Mesendoderm (in vitro differentiated cells): ENCODE results near the gene GSTT4.
"Not testable (repeated sequence)": the region's sequence is repeated elsewhere in the genome, so short reads cannot be mapped to it uniquely, and the experiment has no call there.

ENCODE experiments used
- DNase-seq: peaks from one replicate; pipeline ENCODE4 v3.0.0; 2013
- H2AK5ac ChIP-seq: 2 replicates; pipeline ENCODE4 v1.6.1; 2013; ENCODE audit warnings: low read length, inconsistent platforms
- H2BK120ac ChIP-seq: 2 replicates; pipeline ENCODE4 v1.6.1; 2013; ENCODE audit warnings: low read depth, mild to moderate bottlenecking, low read length, moderate library complexity, mixed read lengths
- H2BK15ac ChIP-seq: replicated peaks from 2 replicates; pipeline ENCODE4 v1.6.1; 2013; ENCODE audit warnings: low read depth, mild to moderate bottlenecking, moderate library complexity
- H2BK5ac ChIP-seq: 2 replicates; pipeline ENCODE4 v1.6.1; 2013; ENCODE audit warnings: low read length, inconsistent platforms
- H3K18ac ChIP-seq: 2 replicates; pipeline ENCODE4 v1.6.1; 2013; ENCODE audit warnings: mild to moderate bottlenecking, low read length, mixed read lengths
- H3K23ac ChIP-seq: one replicate; pipeline ENCODE4 v1.6.1; 2013; ENCODE audit warnings: low read length
- H3K27ac ChIP-seq: 2 replicates; pipeline ENCODE4 v1.5.1; 2013; ENCODE audit warnings: low read depth, mild to moderate bottlenecking, inconsistent platforms, low read length, moderate library complexity
- H3K27me3 ChIP-seq: 2 replicates; pipeline ENCODE4 v1.6.1; 2013; ENCODE audit warnings: low read length, control low read depth, mild to moderate bottlenecking, inconsistent platforms; ENCODE audit not compliant: insufficient read depth, poor library complexity
- H3K36me3 ChIP-seq: 2 replicates; pipeline ENCODE4 v1.6.1; 2013; ENCODE audit warnings: low read length, inconsistent platforms; ENCODE audit not compliant: control insufficient read depth, insufficient read depth
- H3K4ac ChIP-seq: one replicate; pipeline ENCODE4 v1.6.1; 2013; ENCODE audit warnings: low read depth, mild to moderate bottlenecking, low read length, moderate library complexity
- H3K4me1 ChIP-seq: 2 replicates; pipeline ENCODE4 v1.6.1; 2013; ENCODE audit warnings: low read depth, low read length, inconsistent platforms; ENCODE audit not compliant: control insufficient read depth
- H3K4me2 ChIP-seq: 2 replicates; pipeline ENCODE4 v1.6.1; 2013; ENCODE audit warnings: low read length
- H3K4me3 ChIP-seq: 2 replicates; pipeline ENCODE4 v1.5.1; 2013; ENCODE audit warnings: mild to moderate bottlenecking, low read length
- H3K56ac ChIP-seq: one replicate; pipeline ENCODE4 v1.6.1; 2013; ENCODE audit warnings: low read length
- H3K79me1 ChIP-seq: 2 replicates; pipeline ENCODE4 v1.6.1; 2013; ENCODE audit warnings: low read length, inconsistent platforms
- H3K79me2 ChIP-seq: 2 replicates; pipeline ENCODE4 v1.6.1; 2013; ENCODE audit warnings: mild to moderate bottlenecking, low read length; ENCODE audit not compliant: control insufficient read depth, insufficient read depth
- H3K9ac ChIP-seq: 2 replicates; pipeline ENCODE4 v1.6.1; 2013; ENCODE audit warnings: low read length, inconsistent platforms
- H4K5ac ChIP-seq: one replicate; pipeline ENCODE4 v1.6.1; 2013; ENCODE audit warnings: low read length
- H4K8ac ChIP-seq: one replicate; pipeline ENCODE4 v1.6.1; 2013; ENCODE audit warnings: low read depth, mild to moderate bottlenecking, control low read depth, low read length, moderate library complexity
- WGBS: extraction: QIAGEN DNeasy Blood & Tissue Kit; methylation state at CpG from one replicate; pipeline ENCODE4 v1.1.7; 2013; ENCODE audit warnings: low lambda C conversion rate, missing lambda C conversion rate; ENCODE audit not compliant: insufficient coverage; ENCODE audit errors: extremely low coverage; 5-methylcytosine and 5-hydroxymethylcytosine counted together

GSTT4 gene

GRCh38 chr22:23986089-23986488 lies 19.2 kb downstream of the GSTT4 start:
- not testable (repeated sequence) for H3K9ac ChIP-seq, H3K27ac ChIP-seq, H3K4ac ChIP-seq, H2BK120ac ChIP-seq, H3K79me1 ChIP-seq, H2AK5ac ChIP-seq, H3K56ac ChIP-seq, DNase-seq, H3K4me1 ChIP-seq, H4K8ac ChIP-seq, H3K23ac ChIP-seq, H2BK5ac ChIP-seq, H3K18ac ChIP-seq, H3K4me3 ChIP-seq, H3K27me3 ChIP-seq, H3K4me2 ChIP-seq, H2BK15ac ChIP-seq, H4K5ac ChIP-seq, H3K36me3 ChIP-seq, H3K79me2 ChIP-seq
- WGBS = no CpG with 5 or more reads among the region's 8 CpGs

- Histone ChIP-seq H2AK5ac (no peak overlapping the region), H3K4me2 (no peak overlapping the region), H3K27ac (no peak overlapping the region), H3K4me3 (no peak overlapping the region), H3K4me1 (no peaks in the 10 kb centered on the region), H3K9ac (no peak overlapping the region), H4K5ac (no peak overlapping the region), H4K8ac (no peak overlapping the region), H2BK15ac (no peak overlapping the region), H3K18ac (no peak overlapping the region), H3K79me1 (no peaks in the 10 kb centered on the region), H3K56ac (no peak overlapping the region), H3K23ac (no peak overlapping the region), H2BK120ac (no peak overlapping the region), H3K36me3 (no peaks in the 10 kb centered on the region), H3K4ac (no peak overlapping the region), H2BK5ac (no peak overlapping the region), H3K79me2 (no peaks in the 10 kb centered on the region), H3K27me3 (no peaks in the 10 kb centered on the region)
- DNase-seq = peak; percentile 63
- WGBS = no CpG with 5 or more reads among the region's 6 CpGs
Observed at GRCh38 chr22:23984430-23984829, 20.8 kb downstream of the GSTT4 start.

DNA sequence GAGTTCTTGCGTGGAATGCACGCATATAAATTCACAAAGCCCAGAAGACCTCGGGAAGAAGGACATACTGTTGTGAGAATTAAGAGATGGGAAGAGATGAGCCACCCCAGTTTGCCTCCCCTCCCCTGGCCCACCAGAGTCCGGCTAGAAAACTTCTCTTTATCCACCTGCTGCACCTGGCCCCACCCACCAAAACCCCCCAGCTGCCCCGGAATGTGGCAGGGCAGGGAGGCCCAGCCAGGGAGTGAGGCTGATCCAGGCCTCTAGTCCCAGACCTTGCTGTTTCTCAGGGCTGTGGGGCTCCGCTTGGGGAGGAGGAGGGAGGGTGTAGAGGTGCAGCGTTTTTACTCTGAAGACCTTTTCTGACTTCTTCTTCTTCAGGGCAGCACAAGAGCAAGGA lies 24.7 kb downstream of the GSTT4 start:
- WGBS = no CpG with 5 or more reads among the region's 7 CpGs
- H3K9ac ChIP-seq = not testable (repeated sequence)

GRCh38 chr22:23979557-23980240 lies 25.6 kb downstream of the GSTT4 start, which contains the start of gene GSTT2:
GSTT2 (plus strand) TSS chr22:23980134.
- H3K4me2 ChIP-seq, H3K79me1 ChIP-seq, H3K23ac ChIP-seq, H3K36me3 ChIP-seq, H3K27ac ChIP-seq, H3K56ac ChIP-seq, DNase-seq, H3K27me3 ChIP-seq, H2BK5ac ChIP-seq, H4K8ac ChIP-seq, H3K79me2 ChIP-seq, H3K9ac ChIP-seq, H2BK120ac ChIP-seq, H4K5ac ChIP-seq, H3K4ac ChIP-seq, H3K18ac ChIP-seq, H2AK5ac ChIP-seq, H2BK15ac ChIP-seq, H3K4me3 ChIP-seq, H3K4me1 ChIP-seq: not testable (repeated sequence)
- WGBS = no CpG with 5 or more reads among the region's 41 CpGs

More for the DNA sequence above, 24.7 kb downstream of the GSTT4 start:
- not testable (repeated sequence) for H3K79me1 ChIP-seq, H3K56ac ChIP-seq, H3K4me2 ChIP-seq, H3K4ac ChIP-seq, H4K5ac ChIP-seq, H2AK5ac ChIP-seq, H3K27ac ChIP-seq, H3K4me1 ChIP-seq, H3K27me3 ChIP-seq, H3K23ac ChIP-seq, H2BK15ac ChIP-seq, H3K18ac ChIP-seq, H3K4me3 ChIP-seq, H3K79me2 ChIP-seq, H3K36me3 ChIP-seq, H4K8ac ChIP-seq, H2BK120ac ChIP-seq, DNase-seq, H2BK5ac ChIP-seq

- H3K9ac ChIP-seq, DNase-seq, H3K4me1 ChIP-seq, H4K5ac ChIP-seq, H3K27ac ChIP-seq, H3K27me3 ChIP-seq, H3K4ac ChIP-seq, H3K56ac ChIP-seq, H2BK120ac ChIP-seq, H3K23ac ChIP-seq, H2AK5ac ChIP-seq, H3K4me2 ChIP-seq, H2BK15ac ChIP-seq, H4K8ac ChIP-seq, H3K79me1 ChIP-seq, H2BK5ac ChIP-seq, H3K4me3 ChIP-seq, H3K18ac ChIP-seq, H3K36me3 ChIP-seq, H3K79me2 ChIP-seq: not testable (repeated sequence)
- no CpG with 5 or more reads among the region's 12 CpGs for WGBS
Observed at GRCh38 chr22:23977304-23977703, 27.9 kb downstream of the GSTT4 start.

- H3K4ac ChIP-seq, H3K79me1 ChIP-seq, H2BK120ac ChIP-seq, H4K8ac ChIP-seq, H3K27ac ChIP-seq, H2BK5ac ChIP-seq, H3K23ac ChIP-seq, H3K27me3 ChIP-seq, H3K4me1 ChIP-seq, H3K36me3 ChIP-seq, H3K4me2 ChIP-seq, H3K56ac ChIP-seq, H2AK5ac ChIP-seq, H3K9ac ChIP-seq, H3K18ac ChIP-seq, H2BK15ac ChIP-seq, H4K5ac ChIP-seq, H3K4me3 ChIP-seq, H3K79me2 ChIP-seq, DNase-seq: not testable (repeated sequence)
- WGBS = no CpG with 5 or more reads among the region's 27 CpGs
Observed at GRCh38 chr22:23974836-23975352, 30.4 kb downstream of the GSTT4 start.
